ENCODE results near the gene IREB2.

- TF ChIP-seq CTCF (IDR thresholded peaks at IDR 0.05; ENCODE audit: insufficient read depth, low read length, poor library complexity, severe bottlenecking) (no peak), EZH2phosphoT487 (conservative IDR thresholded peaks at IDR 0.05; ENCODE audit: low read length) (no peak)
Measured at GRCh38 chr15:78388865-78389264, 49.2 kb upstream of the IREB2 start.

Data from SU-DHL-6 (cell line).